Activated T-helper 9 cell treated with anti-CD3 and anti-CD28 coated beads, Interleukin-2, amount 50 U/mL, for 16 hours (primary cell): ENCODE data around the gene COA1.

Experiments
- DNase-seq: peaks from one replicate; pipeline ENCODE4 v3.0.0-alpha.2; 2020; ENCODE audit warnings: low read depth

Gene COA1

GRCh38 chr7:43652364-43652763 lies 77.0 kb downstream of the COA1 start:
- no peak for DNase-seq

- DNase-seq, result no peak
Measured at GRCh38 chr7:43650457-43651052, 78.8 kb downstream of the COA1 start.

DNA sequence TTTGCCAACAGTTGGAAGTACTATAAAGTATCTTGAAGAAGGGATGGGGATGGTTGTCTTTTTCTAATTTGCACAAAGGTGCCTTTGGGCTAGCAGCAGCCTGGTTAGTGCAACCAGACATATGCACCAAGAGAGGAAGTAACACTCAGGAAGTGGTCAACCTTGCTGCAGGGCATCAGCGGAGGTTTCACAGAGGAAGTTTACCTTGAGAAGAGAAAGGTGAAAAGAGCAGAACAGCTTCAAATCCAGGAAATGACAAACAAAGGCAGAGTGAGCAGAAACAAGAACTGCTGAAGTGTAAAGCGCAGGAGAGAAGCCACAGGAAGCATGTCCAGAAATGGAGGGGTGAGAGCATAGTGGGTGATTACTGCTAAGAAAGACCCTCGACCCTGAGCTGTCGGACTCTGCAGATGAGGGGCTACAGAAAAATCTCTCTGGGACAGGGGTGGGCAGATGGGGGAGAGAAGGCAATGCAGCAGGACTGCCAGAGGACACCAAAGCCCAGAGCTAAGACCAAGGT lies 79.5 kb downstream of the COA1 start:
- DNase-seq, result peak; percentile 39

DNA sequence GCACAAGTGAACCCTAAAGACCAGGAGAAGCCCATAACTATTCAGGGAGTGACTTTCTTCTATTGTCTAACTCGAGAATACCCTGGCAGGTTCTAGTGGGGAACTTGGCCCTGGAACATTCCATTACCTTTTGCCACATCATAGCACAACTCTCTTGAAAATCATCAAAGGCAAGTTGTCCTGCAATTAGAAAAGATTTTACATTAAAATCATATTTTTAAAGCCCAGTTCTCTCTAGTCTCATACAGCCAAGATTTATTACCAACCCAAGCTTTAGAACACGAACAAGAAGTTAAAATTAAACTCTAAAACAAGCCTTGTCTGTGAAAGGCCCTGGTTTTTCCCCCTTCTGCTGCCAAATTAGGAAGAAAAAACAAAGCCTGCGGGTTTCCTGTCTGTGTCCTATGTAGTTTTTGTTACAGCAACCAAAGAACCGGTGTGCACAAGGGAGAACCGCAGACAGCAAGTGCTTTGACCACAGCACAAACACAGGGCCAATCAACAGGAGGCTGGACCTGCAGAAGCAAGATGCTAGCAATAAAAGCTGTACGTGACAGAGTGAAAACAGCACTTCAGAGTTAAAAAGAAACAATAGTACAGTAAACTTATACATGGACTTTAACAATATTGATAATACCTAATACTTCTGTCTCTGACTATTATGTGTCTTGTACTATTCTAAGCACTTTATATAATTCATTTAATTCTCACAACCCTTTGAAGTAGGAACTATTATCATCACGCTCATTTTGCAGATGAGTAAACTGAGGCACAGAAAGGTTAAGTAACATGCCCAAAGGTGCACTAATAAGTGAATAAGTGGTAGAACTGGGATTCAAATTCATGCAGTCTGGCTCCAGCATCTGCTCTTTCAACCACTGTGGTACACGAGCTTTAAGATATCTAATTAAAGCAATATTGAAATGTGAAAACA lies 80.6 kb downstream of the COA1 start:
- peak; percentile 39 for DNase-seq

DNA sequence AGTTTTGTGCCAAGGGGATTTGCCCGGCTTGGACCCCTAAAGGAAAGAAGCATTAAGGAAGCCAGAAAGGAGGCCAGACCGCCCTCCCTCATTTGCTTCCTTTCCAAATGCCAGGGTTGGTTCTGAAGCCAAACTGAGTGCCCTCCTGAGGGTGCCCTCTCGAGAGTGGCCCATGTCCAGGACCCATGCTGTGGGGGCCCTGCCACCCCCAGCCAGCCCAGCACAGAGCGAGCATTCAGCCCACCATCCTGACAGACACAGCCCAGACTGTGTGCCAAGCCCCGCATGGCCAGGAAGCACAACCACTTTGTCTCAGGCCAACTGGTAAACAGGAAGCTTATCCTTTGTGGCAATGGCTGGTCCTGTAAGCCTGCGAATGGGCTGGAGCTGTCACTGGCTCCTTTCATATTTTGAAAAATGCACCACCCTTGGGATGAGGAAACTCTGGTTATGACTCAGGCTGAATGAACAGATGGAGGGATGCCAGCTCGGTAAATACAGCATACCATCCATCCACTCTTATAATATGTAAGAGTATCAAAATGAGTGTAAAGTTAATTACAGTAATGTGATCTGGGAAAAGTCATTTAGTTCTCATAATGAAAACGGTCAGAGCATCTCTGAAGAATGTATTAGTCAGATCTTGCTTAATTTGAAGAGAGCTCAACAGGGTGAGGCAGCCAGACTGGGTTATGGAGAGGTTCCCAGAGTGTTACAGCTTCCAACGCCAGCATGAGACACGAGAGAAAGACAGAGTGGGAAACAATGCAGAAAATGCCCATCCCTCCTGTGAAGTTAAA lies 81.5 kb downstream of the COA1 start:
- DNase-seq, result peak; percentile 24

- no peak for DNase-seq
Measured at GRCh38 chr7:43647339-43647672, 82.0 kb downstream of the COA1 start.

DNA sequence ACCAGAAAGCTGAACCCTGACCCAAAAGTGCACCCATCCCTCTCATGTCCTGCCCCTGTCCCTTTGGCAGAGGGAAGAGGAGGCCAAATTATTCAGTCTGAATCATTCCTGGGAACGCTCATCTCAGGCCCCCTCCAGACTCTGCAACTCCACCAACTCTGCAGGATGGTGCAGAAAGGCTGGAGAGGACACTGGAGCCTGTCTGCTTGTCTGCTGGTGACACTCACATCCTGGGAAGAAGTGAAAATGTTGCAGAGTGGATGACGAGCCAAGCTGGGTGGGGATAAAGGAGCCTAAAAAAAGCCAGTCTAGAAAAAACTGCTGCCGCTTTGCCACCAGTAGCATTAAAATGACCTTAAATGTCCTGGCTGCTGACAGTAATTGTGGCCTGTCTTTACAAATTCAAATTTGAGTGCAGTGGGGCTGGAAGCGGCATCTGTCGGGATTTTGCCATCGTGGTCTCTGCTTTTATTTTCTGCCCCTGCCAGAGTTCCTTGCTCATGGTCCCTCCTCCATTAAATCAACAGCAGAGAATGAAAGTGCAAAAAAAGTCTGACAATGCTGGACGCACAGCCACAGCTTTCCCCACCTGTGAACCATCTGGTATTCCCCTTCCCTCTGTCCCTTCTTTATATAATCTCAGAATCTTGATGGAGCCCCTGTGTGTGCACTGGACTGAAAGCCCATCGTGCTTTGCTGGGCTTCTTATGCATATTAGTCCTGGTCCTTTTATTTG lies 82.6 kb downstream of the COA1 start:
- no peak for DNase-seq

DNA sequence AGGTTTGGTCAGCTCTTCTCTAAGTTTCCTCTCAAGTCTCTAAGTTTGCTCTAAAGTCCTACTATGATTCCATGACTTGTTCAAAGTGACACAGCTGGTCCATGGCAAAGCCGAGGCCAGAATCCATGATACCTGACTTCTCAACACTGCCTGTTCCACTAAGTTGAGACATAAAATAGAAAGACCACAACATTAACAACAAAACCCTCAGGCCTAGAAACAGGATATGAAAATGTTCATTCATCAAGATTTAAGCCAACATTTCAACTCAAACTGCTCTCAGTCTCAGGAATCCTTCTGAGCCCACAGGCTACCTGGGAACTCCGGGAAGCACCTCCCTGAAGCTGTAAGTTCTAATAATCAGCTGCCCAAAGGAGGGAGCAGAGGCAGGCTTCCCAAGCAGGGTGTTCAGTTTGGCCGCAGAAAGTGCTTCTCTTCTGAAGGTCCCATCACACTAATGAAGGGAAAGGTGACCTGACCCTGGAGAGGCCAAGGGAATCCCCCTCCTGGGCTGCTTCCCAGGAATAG lies 83.6 kb downstream of the COA1 start:
- no peak for DNase-seq

GRCh38 chr7:43643846-43644245 lies 85.5 kb downstream of the COA1 start:
- DNase-seq, result no peak

GRCh38 chr7:43642897-43643630 lies 86.3 kb downstream of the COA1 start:
- DNase-seq, result no peak

- no peak for DNase-seq
Measured at GRCh38 chr7:43640679-43641078, 88.6 kb downstream of the COA1 start.

- DNase-seq, result no peak
Measured at GRCh38 chr7:43639858-43640491, 89.3 kb downstream of the COA1 start.

- no peak for DNase-seq
Measured at GRCh38 chr7:43637114-43637806, 92.1 kb downstream of the COA1 start.

DNA sequence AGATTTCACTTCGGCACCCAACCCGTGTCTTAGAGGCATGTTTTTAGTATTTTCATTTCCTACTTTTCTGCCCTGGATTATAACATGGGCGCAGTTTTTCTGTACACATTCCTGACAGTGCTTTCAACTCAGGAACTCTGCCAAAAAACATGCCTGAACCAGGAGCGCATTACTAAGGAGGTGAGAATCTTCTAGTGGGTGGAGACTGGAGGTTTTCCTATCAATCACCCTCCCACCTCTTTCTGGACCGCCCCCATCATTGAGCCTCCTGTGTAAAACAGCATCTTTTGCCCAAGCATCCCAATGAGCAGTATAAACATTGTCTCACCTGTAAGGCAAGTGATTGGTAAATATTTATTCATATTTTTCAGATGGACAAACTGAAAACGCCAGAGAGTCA lies 93.2 kb downstream of the COA1 start:
- no peak for DNase-seq

DNA sequence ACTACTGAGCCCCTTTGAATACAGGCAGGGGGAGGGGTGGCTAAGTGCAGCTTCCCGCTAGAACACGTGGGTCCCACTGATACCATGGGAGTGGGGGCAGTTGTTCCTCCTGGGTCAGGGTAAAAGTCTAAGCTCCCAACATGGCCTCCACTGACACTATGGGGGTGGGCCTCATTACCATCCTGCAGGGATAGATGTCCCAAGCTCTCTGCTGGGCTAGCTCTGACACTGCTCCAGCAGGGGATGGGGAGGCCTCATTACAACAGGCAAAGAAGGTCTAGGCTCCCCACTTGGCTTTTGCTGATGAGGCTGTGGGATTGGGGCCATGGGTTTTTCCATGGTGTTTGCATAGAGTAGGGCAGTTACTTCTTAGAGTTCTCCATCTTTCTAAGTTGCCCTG lies 94.9 kb downstream of the COA1 start:
- no peak for DNase-seq

- no peak for DNase-seq
Measured at GRCh38 chr7:43632746-43633145, 96.6 kb downstream of the COA1 start.

DNA sequence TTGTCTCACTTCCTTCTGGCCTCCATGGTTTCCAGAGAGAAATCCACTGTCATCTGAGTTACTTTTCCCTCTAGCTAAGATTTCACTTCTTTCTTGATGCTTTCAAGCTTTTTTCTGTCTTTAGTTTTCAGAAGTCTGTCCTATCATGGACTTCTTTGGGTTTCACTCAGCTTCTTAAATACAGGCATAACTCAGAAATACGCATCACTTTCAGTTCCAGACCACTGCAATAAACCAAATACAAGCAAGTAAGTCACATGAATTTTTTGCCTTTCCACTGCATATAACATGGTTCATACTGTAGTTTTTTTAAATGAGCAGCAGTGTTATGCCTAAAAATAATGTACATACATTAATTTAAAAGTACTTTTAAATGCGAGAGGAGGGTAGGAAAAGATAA lies 97.8 kb downstream of the COA1 start:
- no peak for DNase-seq

DNA sequence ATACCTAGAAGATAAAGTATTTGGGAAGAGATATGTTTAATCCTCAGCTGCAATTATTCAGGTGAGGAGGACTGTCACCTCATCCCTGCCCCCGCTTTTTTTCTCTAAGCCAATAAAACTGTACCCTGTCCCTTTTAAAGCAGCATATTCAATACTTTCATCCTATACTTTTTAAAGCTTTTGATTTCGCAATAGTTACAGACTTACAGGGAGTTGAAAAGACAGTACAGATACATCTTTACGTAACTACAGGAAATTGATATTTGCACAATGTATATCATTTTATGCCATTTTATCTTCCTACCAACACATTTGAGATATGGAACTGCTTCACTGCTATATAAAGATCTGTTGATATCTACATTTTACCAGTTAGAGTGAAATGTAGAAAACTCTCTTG lies 98.8 kb downstream of the COA1 start:
- no peak for DNase-seq

- no peak for DNase-seq
Measured at GRCh38 chr7:43629857-43630256, 99.5 kb downstream of the COA1 start.

- no peak for DNase-seq
Measured at GRCh38 chr7:43628431-43628830, 100.9 kb downstream of the COA1 start.
